SJCRH30 (cell line): ENCODE results near the gene NUAK2. TPM values are rescaled to one million over a fixed set of nuclear protein-coding genes. Genes with fewer than 3 reads are reported as not detected.
"Not testable (repeated sequence)": the region's sequence is repeated elsewhere in the genome, so short reads cannot be mapped to it uniquely, and the experiment has no call there.

Source experiments
- DNase-seq, 2 experiments: peaks; one replicate each; pipeline ENCODE4 v3.0.0-alpha.2; 2015 to 2020
- H3K27ac ChIP-seq: fragments of 250-450 bp; sonication (Bioruptor Pico); 2 replicates; pipeline ENCODE4 v1.5.1; 2020; ENCODE audit warnings: mild to moderate bottlenecking, moderate library complexity
- H3K27me3 ChIP-seq: fragments of 250-450 bp; sonication (Bioruptor Pico); 2 replicates; pipeline ENCODE4 v1.5.1; 2020; ENCODE audit warnings: mild to moderate bottlenecking, moderate library complexity
- H3K36me3 ChIP-seq: fragments of 250-450 bp; sonication (Bioruptor Pico); 2 replicates; pipeline ENCODE4 v1.5.1; 2020; ENCODE audit warnings: mild to moderate bottlenecking, moderate library complexity
- H3K4me1 ChIP-seq: fragments of 250-450 bp; sonication (Bioruptor Pico); 2 replicates; pipeline ENCODE4 v1.5.1; 2020; ENCODE audit warnings: mild to moderate bottlenecking, moderate library complexity
- H3K4me3 ChIP-seq: fragments of 250-450 bp; sonication (Bioruptor Pico); 2 replicates; pipeline ENCODE4 v1.5.1; 2020; ENCODE audit warnings: mild to moderate bottlenecking, moderate library complexity
- H3K9me3 ChIP-seq: fragments of 250-450 bp; sonication (Bioruptor Pico); replicated peaks from 2 replicates; pipeline ENCODE4 v1.5.1; 2020; ENCODE audit warnings: mild to moderate bottlenecking, moderate library complexity
- total RNA-seq: library from RNA; depleted of rRNA; stranded (reverse); fragments of >200 nt; shearing (Covaris generic); gene quantifications from 2 replicates; pipeline ENCODE4 v1.2.3, GENCODE V29; 2014; rRNA removed

Gene NUAK2
- 2.1 and 2.2 TPM in 2 replicates for total RNA-seq

DNA sequence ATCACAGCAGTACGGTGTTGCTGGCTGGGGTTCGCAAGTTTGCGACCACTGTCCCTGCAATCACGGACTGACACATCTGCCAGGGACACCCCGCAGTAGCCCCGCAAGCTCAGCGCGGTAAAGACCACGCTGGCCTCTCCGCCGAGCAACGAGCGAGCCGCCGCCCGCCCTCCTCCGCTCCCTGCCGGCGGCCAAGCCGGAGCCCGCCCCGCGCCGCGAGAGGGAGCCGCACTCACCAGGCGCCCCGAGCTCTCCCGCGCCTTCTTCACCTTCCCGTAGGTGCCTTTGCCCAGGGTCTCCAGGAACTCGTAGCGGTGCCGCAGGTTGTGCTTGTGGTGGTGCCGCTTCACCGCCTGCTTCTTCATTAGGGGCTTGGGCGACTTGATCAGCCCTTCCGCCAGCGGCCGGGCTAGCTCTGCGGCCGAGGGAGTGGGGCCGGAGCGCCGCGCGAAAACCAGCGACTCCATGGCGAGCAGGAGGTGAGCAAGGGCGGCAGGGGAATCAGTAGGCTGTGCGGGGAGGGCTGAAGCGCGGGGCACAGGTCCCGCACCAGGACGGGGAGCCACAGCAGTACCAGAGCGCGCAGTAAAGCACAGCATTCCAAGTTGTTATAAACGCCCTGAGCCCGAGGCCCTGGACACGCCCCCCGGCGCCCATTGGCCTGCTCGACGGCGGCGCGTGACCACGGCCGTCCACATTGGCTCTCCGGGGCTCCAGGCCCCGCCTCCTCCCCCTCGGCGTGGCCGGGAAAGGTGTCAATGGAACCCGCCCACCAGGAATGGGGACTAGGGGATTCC is at the start of gene NUAK2:
Gene NUAK2, minus strand, starts transcription at position 584 of the 797 bp plus-strand sequence. Its CDS starts 117 bp downstream, at position 467.
- peak; percentile 94 to 96 for DNase-seq
- H3K27ac ChIP-seq = peak within 1 kb of the TSS; percentile 6; the same call in 1 of the 2 replicates

GRCh38 chr1:205370780-205371179 is 49.2 kb upstream of the NUAK2 start:
- Histone ChIP-seq H3K36me3 (no peaks in the 10 kb centered on the region), H3K27ac (no peak overlapping the region), H3K4me1 (peaks cover 17% of the 10 kb centered on the region), H3K9me3 (no peaks in the 10 kb centered on the region), H3K27me3 (peaks cover 18% of the 10 kb centered on the region; the same call in 1 of the 2 replicates), H3K4me3 (no peak overlapping the region)
- DNase-seq = no peak

More for the DNA sequence above, at the start of gene NUAK2:
- Histone ChIP-seq H3K9me3 (no peaks in the 10 kb centered on the region), H3K27me3 (peaks cover 3% of the 10 kb centered on the region; the same call in 1 of the 2 replicates), H3K4me3 (peak within 1 kb of the TSS; percentile 67), H3K4me1 (peaks cover 38% of the 10 kb centered on the region), H3K36me3 (no peaks in the 10 kb centered on the region)

GRCh38 chr1:205369701-205370123 is 48.2 kb upstream of the NUAK2 start:
- Histone ChIP-seq H3K9me3 (no peaks in the 10 kb centered on the region), H3K27ac (no peak overlapping the region), H3K27me3 (peaks cover 22% of the 10 kb centered on the region; the same call in 1 of the 2 replicates), H3K36me3 (no peaks in the 10 kb centered on the region), H3K4me3 (no peak overlapping the region), H3K4me1 (peaks cover 8% of the 10 kb centered on the region)
- DNase-seq = no peak

GRCh38 chr1:205368478-205368877 is 46.9 kb upstream of the NUAK2 start:
- H3K27ac ChIP-seq = no peak overlapping the region
- no peaks in the 10 kb centered on the region for H3K9me3 ChIP-seq
- DNase-seq = no peak
- H3K27me3 ChIP-seq = peaks cover 20% of the 10 kb centered on the region; the same call in 1 of the 2 replicates
- H3K4me3 ChIP-seq = no peak overlapping the region
- no peaks in the 10 kb centered on the region for H3K36me3 ChIP-seq
- no peaks in the 10 kb centered on the region for H3K4me1 ChIP-seq

- Histone ChIP-seq H3K27ac (no peak overlapping the region), H3K9me3 (no peaks in the 10 kb centered on the region), H3K27me3 (peaks cover 16% of the 10 kb centered on the region; the same call in 1 of the 2 replicates), H3K4me3 (no peak overlapping the region), H3K4me1 (no peaks in the 10 kb centered on the region), H3K36me3 (no peaks in the 10 kb centered on the region)
- no peak for DNase-seq
Measured at GRCh38 chr1:205365945-205366463, 44.5 kb upstream of the NUAK2 start.

DNA sequence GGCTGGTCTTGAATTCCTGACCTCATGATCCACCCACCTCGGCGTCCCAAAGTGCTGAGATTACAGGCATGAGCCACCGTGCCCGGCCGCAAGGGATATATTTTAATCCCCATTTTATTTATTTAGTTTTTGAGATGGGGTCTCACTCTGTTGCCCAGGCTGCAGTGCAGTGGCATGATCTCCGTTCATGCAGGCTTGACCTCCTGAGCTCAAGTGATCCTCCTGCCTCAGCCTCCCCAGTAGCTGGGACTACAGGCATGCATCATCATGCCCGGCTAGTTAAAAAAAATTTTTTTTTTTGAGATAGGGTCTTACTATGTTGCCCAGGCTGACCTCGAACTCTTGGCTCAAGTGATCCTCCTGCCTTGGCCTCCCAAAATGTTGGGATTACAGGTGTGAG is 43.5 kb upstream of the NUAK2 start:
- not testable (repeated sequence) for H3K36me3 ChIP-seq, H3K4me1 ChIP-seq, H3K9me3 ChIP-seq, H3K4me3 ChIP-seq, H3K27ac ChIP-seq, DNase-seq
- peaks cover 16% of the 10 kb centered on the region; the same call in 1 of the 2 replicates for H3K27me3 ChIP-seq

- H3K27ac ChIP-seq = no peak overlapping the region
- H3K27me3 ChIP-seq = peaks cover 23% of the 10 kb centered on the region
- H3K36me3 ChIP-seq = no peaks in the 10 kb centered on the region
- H3K9me3 ChIP-seq = no peaks in the 10 kb centered on the region
- H3K4me3 ChIP-seq = no peak overlapping the region
- no peaks in the 10 kb centered on the region for H3K4me1 ChIP-seq
- DNase-seq = no peak
Measured at GRCh38 chr1:205360891-205361290, 39.3 kb upstream of the NUAK2 start.

DNA sequence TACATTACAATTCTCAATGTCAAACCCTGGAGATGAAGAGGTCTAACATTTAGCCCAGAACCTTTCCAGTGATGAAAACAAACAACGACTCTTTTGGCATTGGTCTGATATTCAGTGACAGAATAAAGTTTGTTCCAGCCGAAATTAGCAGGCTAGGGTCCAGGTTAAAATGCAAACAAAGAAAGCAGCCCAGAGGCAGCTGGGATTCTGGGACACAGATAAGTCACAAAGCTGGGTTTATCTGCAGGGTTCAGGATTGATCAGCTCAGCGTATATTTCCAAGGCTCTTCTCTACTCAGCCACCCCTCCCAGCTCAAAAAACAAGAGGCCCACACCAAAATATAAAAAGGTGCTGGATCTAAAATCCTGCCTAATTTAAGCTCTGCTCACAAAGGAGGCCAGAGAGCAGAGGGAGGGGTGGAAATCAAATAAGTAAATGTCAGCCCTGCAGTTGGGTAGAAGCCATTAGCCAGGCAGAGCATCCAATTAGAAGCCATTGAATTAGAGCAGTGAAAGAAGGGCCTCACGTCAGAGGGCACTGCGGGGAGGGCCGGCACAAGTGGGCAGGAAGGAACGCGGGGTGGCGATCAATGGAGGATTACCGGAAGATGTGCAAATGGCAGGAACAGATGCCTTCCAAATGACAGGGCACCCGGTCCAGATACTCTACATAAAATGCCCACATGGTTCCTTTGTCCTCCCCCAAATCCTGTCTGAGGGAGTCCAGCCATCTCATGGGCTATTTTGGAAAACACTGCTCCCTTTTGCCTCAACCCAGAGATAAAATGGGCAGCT is 38.4 kb upstream of the NUAK2 start:
- no peak overlapping the region for H3K27ac ChIP-seq
- no peaks in the 10 kb centered on the region for H3K36me3 ChIP-seq
- H3K9me3 ChIP-seq = no peaks in the 10 kb centered on the region
- no peaks in the 10 kb centered on the region for H3K4me1 ChIP-seq
- H3K4me3 ChIP-seq = no peak overlapping the region
- peak in 1 of 2 experiments; percentile 53 for DNase-seq
- peaks cover 17% of the 10 kb centered on the region for H3K27me3 ChIP-seq

- no peak for DNase-seq
- Histone ChIP-seq H3K4me3 (no peak overlapping the region), H3K9me3 (no peaks in the 10 kb centered on the region), H3K27me3 (peaks cover 17% of the 10 kb centered on the region), H3K36me3 (no peaks in the 10 kb centered on the region), H3K27ac (no peak overlapping the region), H3K4me1 (no peaks in the 10 kb centered on the region)
Measured at GRCh38 chr1:205358579-205358978, 37.0 kb upstream of the NUAK2 start.

GRCh38 chr1:205357567-205357966 is 36.0 kb upstream of the NUAK2 start:
- Histone ChIP-seq H3K4me1 (no peaks in the 10 kb centered on the region), H3K9me3 (no peaks in the 10 kb centered on the region), H3K27ac (no peak overlapping the region), H3K27me3 (peaks cover 14% of the 10 kb centered on the region), H3K36me3 (no peaks in the 10 kb centered on the region), H3K4me3 (no peak overlapping the region)
- DNase-seq = no peak

- DNase-seq = no peak
Measured at GRCh38 chr1:205356440-205357139, 35.0 kb upstream of the NUAK2 start, which contains the start of gene KLHDC8A. Gene KLHDC8A (minus strand): TSS chr1:205356922. CDS start chr1:205343604, 13,318 bp downstream.

GRCh38 chr1:205355075-205355453 is 33.5 kb upstream of the NUAK2 start:
- Histone ChIP-seq H3K9me3 (no peaks in the 10 kb centered on the region), H3K36me3 (no peaks in the 10 kb centered on the region), H3K27ac (no peak overlapping the region), H3K4me3 (no peak overlapping the region), H3K27me3 (peaks cover 16% of the 10 kb centered on the region), H3K4me1 (peaks cover 3% of the 10 kb centered on the region)
- no peak for DNase-seq

More at GRCh38 chr1:205356440-205357139, 35.0 kb upstream of the NUAK2 start, which contains the start of gene KLHDC8A:
- Histone ChIP-seq H3K27me3 (peaks cover 16% of the 10 kb centered on the region), H3K4me3 (no peak within 1 kb of the TSS), H3K27ac (no peak within 1 kb of the TSS), H3K36me3 (no peaks in the 10 kb centered on the region), H3K4me1 (no peaks in the 10 kb centered on the region), H3K9me3 (no peaks in the 10 kb centered on the region)

DNA sequence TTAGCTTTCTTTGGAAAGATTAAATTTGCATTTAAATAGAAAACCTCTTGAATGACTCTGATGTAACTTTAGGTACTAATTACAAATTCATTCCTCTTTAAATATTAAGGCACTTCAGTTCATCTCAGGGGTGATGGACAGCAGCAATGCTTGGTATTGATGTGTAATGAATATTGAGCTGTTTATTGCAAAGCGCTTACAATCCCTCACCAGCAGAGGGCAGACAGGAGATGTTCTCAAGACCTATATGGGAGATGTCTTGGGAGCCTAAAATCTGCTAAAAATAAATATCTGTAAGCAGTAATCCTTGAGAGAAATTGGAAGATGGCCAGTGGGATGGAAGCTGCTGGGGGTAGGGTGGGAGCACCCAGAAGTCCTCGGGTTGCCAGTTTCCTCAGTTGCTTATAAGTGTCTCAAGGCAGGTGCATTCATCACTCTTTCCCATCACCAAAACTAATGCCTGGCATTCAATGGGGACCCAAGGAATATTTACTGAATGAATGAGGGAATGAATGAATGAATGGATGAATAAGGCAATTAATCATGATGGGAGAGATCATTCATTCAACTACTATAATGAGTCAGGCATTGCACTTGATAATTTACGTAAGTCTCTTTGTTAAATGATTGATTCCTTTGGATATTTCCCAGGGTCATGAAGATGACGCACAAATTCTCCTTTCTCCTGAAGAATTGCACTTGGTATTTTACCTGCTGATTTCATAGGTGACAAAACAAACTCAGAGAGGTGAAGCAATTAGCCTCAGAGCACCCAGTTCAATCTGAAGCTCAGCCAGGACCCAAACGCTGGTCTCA is 32.9 kb upstream of the NUAK2 start:
- peak; percentile 53 to 84 for DNase-seq
- H3K27me3 ChIP-seq = peaks cover 16% of the 10 kb centered on the region

More for the DNA sequence above, 32.9 kb upstream of the NUAK2 start:
- H3K27ac ChIP-seq = no peak overlapping the region
- no peaks in the 10 kb centered on the region for H3K36me3 ChIP-seq
- H3K9me3 ChIP-seq = no peaks in the 10 kb centered on the region
- H3K4me3 ChIP-seq = no peak overlapping the region
- peaks cover 9% of the 10 kb centered on the region for H3K4me1 ChIP-seq
